Panc1 (cell line): ENCODE results near the gene ARHGEF10L. TPM values are rescaled to one million over a fixed set of nuclear protein-coding genes. Genes with fewer than 3 reads are reported as not detected.

Experiments used
- ATAC-seq: fragments of 200-7000 bp; cut with Tn5 transposase; 2 replicates; pipeline ENCODE4 v1.9.1; 2020; ENCODE audit warnings: mild to moderate bottlenecking, moderate library complexity
- BruUV-seq: library from RNA; stranded (reverse); fragments of 400-500 nt; replicated peaks from 2 replicates; lab custom pipeline; 2021; lab: Mats Ljungman, UMichigan
- CTCF ChIA-PET: fragments of 300-600 bp; sonication (Branson Sonifier 250); formaldehyde crosslinking; loops from one replicate; lab custom pipeline; 2022; ENCODE audit warnings: antibody characterized with exemption; lab: Charles Lee
- POLR2A ChIA-PET: fragments of 300-600 bp; sonication (Branson Sonifier 250); formaldehyde crosslinking; loops from one replicate; lab custom pipeline; 2022; ENCODE audit warnings: antibody characterized with exemption; lab: Charles Lee
- DNase-seq: peaks from one replicate; pipeline ENCODE4 v3.0.0-alpha.2; 2010; ENCODE audit warnings: low read depth, low spot score
- H3K27ac ChIP-seq: 2 replicates; pipeline ENCODE4 v1.5.1; 2011; ENCODE audit warnings: mild to moderate bottlenecking, low read length, inconsistent platforms
- H3K27me3 ChIP-seq: fragments of 200-500 bp; sonication (Bioruptor generic); 2 replicates; pipeline ENCODE4 v1.6.0; 2014; ENCODE audit warnings: low read length, inconsistent platforms; ENCODE audit not compliant: control insufficient read depth, insufficient read depth
- H3K36me3 ChIP-seq: fragments of 200-500 bp; sonication (Bioruptor generic); 2 replicates; pipeline ENCODE4 v1.5.1; 2014; ENCODE audit warnings: inconsistent platforms, mild to moderate bottlenecking, low read length, moderate library complexity; ENCODE audit not compliant: control insufficient read depth, insufficient read depth
- H3K4me1 ChIP-seq: 2 replicates; pipeline ENCODE4 v1.5.1; 2011; ENCODE audit warnings: inconsistent platforms, mild to moderate bottlenecking, low read length, moderate library complexity; ENCODE audit not compliant: control insufficient read depth, insufficient read depth
- H3K4me3 ChIP-seq, 2 experiments: 2 replicates each; pipeline ENCODE4 v1.5.1; 2011 to 2012; ENCODE audit warnings: low read depth in 2 of 2, low read length in 2 of 2, mild to moderate bottlenecking in 2 of 2, inconsistent platforms in 1 of 2, moderate library complexity in 1 of 2
- H3K9me3 ChIP-seq: fragments of 200-500 bp; sonication (Bioruptor generic); 2 replicates; pipeline ENCODE4 v1.5.1; 2014; ENCODE audit warnings: low read depth, mild to moderate bottlenecking, inconsistent platforms, low read length, moderate library complexity; ENCODE audit not compliant: control insufficient read depth, insufficient read depth
- POLR2AphosphoS5 ChIP-seq: IDR thresholded peaks from 2 replicates; pipeline ENCODE4 v1.6.1; 2012; ENCODE audit warnings: mild to moderate bottlenecking, low read depth, low read length, moderate library complexity
- SIN3A ChIP-seq: IDR thresholded peaks from 2 replicates; pipeline ENCODE4 v1.6.1; 2012; ENCODE audit warnings: low read depth, mild to moderate bottlenecking, low read length, moderate library complexity, borderline replicate concordance; ENCODE audit not compliant: insufficient read depth
- TCF7L2 ChIP-seq: IDR thresholded peaks from 2 replicates; pipeline ENCODE4 v1.6.1; 2011; ENCODE audit warnings: mild to moderate bottlenecking, low read depth, low read length, inconsistent platforms
- in situ Hi-C: cut with HindIII; loops from 2 replicates; pipeline ENCODE4 v1.10.0; 2016; ENCODE audit warnings: low sequenced_read_pairs, low pct_unique_long_range_greater_than_20kb
- intact Hi-C: fragments of 100-400 bp; cut with micrococcal nuclease; formaldehyde crosslinking; loops from one replicate; pipeline ENCODE4 v1.10.0; 2022; ENCODE audit not compliant: unreplicated experiment
- total RNA-seq: library from RNA; stranded (reverse); gene quantifications from one replicate; pipeline ENCODE4 v1.2.1, GENCODE V29; 2021; ENCODE audit not compliant: unreplicated experiment
- TF ChIP-seq, protein P1 (sequence below), 2 experiments: IDR thresholded peaks; 2 replicates each; pipeline ENCODE4 v1.6.1; 2011 to 2012; ENCODE audit warnings: low read depth in 2 of 2, control low read depth in 1 of 2, low read length in 1 of 2, mild to moderate bottlenecking in 1 of 2, moderate library complexity in 1 of 2; ENCODE audit not compliant: insufficient read depth in 1 of 2
- TF ChIP-seq, protein P2 (sequence below): fragments of 450-650 bp; IDR thresholded peaks from 2 replicates; pipeline ENCODE4 v1.5.1; 2017; ENCODE audit warnings: mild to moderate bottlenecking

Gene ARHGEF10L
- total RNA-seq, 1 experiment from 2014 or later, result 5.9 TPM

DNA sequence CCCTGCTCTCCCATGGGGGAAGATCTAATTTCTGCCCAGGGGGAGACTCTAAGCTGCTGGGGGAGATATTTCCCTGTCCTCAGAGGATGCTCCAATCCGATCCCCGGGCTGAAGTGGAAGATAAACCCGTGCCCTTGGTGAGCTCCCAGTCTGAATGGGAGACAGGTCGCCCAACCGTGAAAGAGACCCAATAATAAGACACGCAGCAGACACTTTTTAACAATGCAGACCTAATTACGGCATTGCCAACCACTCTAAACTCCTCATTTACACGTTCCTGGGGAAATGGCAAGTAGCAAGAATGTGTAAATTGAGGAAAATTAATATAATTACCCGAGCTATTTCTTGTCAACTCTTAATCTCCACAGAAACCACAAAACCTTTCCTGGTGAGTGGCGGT lies 166.9 kb downstream of the ARHGEF10L start:
- Histone ChIP-seq H3K36me3 (no peaks in the 10 kb centered on the region), H3K4me3 (no peak overlapping the region), H3K9me3 (no peaks in the 10 kb centered on the region; the same call in 1 of the 2 replicates), H3K27ac (no peak overlapping the region), H3K27me3 (no peaks in the 10 kb centered on the region), H3K4me1 (no peaks in the 10 kb centered on the region)
- no TSS peak for BruUV-seq
- in situ Hi-C loops (no loop called here), intact Hi-C loops (no loop called here)
- no peak for DNase-seq
- CTCF ChIA-PET, result no interaction called here
- no peak for ATAC-seq
- TF ChIP-seq TCF7L2 (no peak), SIN3A (no peak), POLR2AphosphoS5 (no peak)
- TF ChIP-seq, protein P1, sequence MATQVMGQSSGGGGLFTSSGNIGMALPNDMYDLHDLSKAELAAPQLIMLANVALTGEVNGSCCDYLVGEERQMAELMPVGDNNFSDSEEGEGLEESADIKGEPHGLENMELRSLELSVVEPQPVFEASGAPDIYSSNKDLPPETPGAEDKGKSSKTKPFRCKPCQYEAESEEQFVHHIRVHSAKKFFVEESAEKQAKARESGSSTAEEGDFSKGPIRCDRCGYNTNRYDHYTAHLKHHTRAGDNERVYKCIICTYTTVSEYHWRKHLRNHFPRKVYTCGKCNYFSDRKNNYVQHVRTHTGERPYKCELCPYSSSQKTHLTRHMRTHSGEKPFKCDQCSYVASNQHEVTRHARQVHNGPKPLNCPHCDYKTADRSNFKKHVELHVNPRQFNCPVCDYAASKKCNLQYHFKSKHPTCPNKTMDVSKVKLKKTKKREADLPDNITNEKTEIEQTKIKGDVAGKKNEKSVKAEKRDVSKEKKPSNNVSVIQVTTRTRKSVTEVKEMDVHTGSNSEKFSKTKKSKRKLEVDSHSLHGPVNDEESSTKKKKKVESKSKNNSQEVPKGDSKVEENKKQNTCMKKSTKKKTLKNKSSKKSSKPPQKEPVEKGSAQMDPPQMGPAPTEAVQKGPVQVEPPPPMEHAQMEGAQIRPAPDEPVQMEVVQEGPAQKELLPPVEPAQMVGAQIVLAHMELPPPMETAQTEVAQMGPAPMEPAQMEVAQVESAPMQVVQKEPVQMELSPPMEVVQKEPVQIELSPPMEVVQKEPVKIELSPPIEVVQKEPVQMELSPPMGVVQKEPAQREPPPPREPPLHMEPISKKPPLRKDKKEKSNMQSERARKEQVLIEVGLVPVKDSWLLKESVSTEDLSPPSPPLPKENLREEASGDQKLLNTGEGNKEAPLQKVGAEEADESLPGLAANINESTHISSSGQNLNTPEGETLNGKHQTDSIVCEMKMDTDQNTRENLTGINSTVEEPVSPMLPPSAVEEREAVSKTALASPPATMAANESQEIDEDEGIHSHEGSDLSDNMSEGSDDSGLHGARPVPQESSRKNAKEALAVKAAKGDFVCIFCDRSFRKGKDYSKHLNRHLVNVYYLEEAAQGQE (IDR thresholded peaks at IDR 0.05; ENCODE audit: insufficient read depth in 1 of 2, low read depth in 2 of 2, low read length in 1 of 2), result no peak
- TF ChIP-seq, protein P2, sequence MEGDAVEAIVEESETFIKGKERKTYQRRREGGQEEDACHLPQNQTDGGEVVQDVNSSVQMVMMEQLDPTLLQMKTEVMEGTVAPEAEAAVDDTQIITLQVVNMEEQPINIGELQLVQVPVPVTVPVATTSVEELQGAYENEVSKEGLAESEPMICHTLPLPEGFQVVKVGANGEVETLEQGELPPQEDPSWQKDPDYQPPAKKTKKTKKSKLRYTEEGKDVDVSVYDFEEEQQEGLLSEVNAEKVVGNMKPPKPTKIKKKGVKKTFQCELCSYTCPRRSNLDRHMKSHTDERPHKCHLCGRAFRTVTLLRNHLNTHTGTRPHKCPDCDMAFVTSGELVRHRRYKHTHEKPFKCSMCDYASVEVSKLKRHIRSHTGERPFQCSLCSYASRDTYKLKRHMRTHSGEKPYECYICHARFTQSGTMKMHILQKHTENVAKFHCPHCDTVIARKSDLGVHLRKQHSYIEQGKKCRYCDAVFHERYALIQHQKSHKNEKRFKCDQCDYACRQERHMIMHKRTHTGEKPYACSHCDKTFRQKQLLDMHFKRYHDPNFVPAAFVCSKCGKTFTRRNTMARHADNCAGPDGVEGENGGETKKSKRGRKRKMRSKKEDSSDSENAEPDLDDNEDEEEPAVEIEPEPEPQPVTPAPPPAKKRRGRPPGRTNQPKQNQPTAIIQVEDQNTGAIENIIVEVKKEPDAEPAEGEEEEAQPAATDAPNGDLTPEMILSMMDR, result no peak
- POLR2A ChIA-PET, result no interaction called here

DNA sequence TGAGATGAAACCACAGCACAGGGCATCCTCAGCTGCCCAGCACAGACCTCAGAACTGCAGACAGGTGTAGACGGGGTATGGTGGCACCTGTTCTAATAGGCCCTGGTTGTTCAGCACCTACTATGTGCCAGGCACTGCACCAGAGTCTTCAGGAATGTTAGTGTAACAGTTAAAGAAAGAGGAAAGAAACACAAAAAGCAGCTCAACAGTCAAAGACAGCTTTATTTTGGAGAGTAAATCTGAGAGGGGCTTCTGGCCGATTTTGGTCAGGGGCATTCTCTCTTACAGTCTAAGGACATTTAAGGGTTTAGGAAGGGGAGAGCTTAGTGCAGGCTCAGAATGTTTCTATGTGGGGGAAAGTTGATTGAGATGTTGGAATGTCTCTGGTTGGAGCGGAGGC lies 170.5 kb downstream of the ARHGEF10L start:
- ChIA-PET POLR2A (interaction anchor here (0.6 kb wide), 1 partner anchor 55 kb away, joined by 4 read pairs; no protein-coding TSS in a partner anchor), CTCF (no interaction called here)
- Histone ChIP-seq H3K9me3 (no peaks in the 10 kb centered on the region; the same call in 1 of the 2 replicates), H3K36me3 (no peaks in the 10 kb centered on the region), H3K27me3 (no peaks in the 10 kb centered on the region), H3K27ac (no peak overlapping the region), H3K4me1 (no peaks in the 10 kb centered on the region), H3K4me3 (no peak overlapping the region)
- intact Hi-C loops (no loop called here), in situ Hi-C loops (no loop called here)
- DNase-seq (no peak), ATAC-seq (no peak)
- BruUV-seq, result no TSS peak
- TF ChIP-seq POLR2AphosphoS5 (no peak), SIN3A (no peak), TCF7L2 (no peak)
- TF ChIP-seq, protein P2, result no peak
- TF ChIP-seq, protein P1 (IDR thresholded peaks at IDR 0.05; ENCODE audit: insufficient read depth in 1 of 2, low read depth in 2 of 2, low read length in 1 of 2), result no peak
